ENCODE measurements around the gene PIP5K1B.
"Not testable (repeated sequence)": the region's sequence is repeated elsewhere in the genome, so short reads cannot be mapped to it uniquely, and the experiment has no call there.

PIP5K1B gene

GRCh38 chr9:69046723-69047122, 341.7 kb downstream of the PIP5K1B start:
- in situ Hi-C loops (cut with HindIII; ENCODE audit: low pct_ligation_motif_present, low pct_unique_long_range_greater_than_20kb, low sequenced_read_pairs) = no loop called here
- no peak for DNase-seq

GRCh38 chr9:69047371-69047770, 342.3 kb downstream of the PIP5K1B start:
- in situ Hi-C loops (cut with HindIII; ENCODE audit: low pct_ligation_motif_present, low pct_unique_long_range_greater_than_20kb, low sequenced_read_pairs) = no loop called here
- DNase-seq = no peak

GRCh38 chr9:69049094-69049493, 344.1 kb downstream of the PIP5K1B start:
- in situ Hi-C loops (cut with HindIII; ENCODE audit: low pct_ligation_motif_present, low pct_unique_long_range_greater_than_20kb, low sequenced_read_pairs) = no loop called here
- no peak for DNase-seq

GRCh38 chr9:69050936-69051335, 345.9 kb downstream of the PIP5K1B start:
- in situ Hi-C loops (cut with HindIII; ENCODE audit: low pct_ligation_motif_present, low pct_unique_long_range_greater_than_20kb, low sequenced_read_pairs); DNase-seq: not testable (repeated sequence)

GRCh38 chr9:69054989-69055388, 349.9 kb downstream of the PIP5K1B start:
- in situ Hi-C loops (cut with HindIII; ENCODE audit: low pct_ligation_motif_present, low pct_unique_long_range_greater_than_20kb, low sequenced_read_pairs) = no loop called here
- DNase-seq = no peak

- no peak for DNase-seq
- in situ Hi-C loops (cut with HindIII; ENCODE audit: low pct_ligation_motif_present, low pct_unique_long_range_greater_than_20kb, low sequenced_read_pairs) = no loop called here
Measured at GRCh38 chr9:69056191-69056815, 351.3 kb downstream of the PIP5K1B start.

- in situ Hi-C loops (cut with HindIII; ENCODE audit: low pct_ligation_motif_present, low pct_unique_long_range_greater_than_20kb, low sequenced_read_pairs) = no loop called here
- DNase-seq = no peak
Measured at GRCh38 chr9:69058101-69058500, 353.1 kb downstream of the PIP5K1B start.

Data from ACHN (cell line).